ENCODE results near the gene SEPTIN1. TPM values are rescaled to one million over a fixed set of nuclear protein-coding genes. Genes with fewer than 3 reads are reported as not detected.

Gene SEPTIN1
- total RNA-seq, 1 donor from 2014 or later, result not detected

DNA sequence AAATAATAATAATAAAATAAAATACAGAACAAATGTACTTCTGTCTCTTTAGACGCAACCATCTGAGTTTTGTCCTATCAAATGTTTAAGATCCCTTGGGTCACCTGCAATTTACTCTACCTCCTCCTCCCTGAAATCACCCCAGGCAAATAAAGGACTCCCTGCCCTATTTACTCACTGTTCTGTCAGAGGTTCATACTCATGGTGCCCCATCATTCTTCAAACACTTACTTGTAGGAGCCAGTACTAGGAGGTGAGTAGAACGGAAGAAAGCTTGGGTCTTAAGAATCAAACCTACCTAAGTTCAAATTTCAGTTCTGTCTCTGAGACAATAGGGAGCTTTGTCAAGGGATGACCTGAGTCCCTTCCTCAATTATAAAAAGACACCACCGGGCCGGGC, 15.8 kb downstream of the SEPTIN1 start:
- intact Hi-C loops (cut with DNase I), result no loop called here
- no peaks in the 10 kb centered on the region for H3K9me3 ChIP-seq
- H3K4me1 ChIP-seq, result peaks cover 13 to 25% of the 10 kb centered on the region in 2 donors
- TF ChIP-seq, protein P1, sequence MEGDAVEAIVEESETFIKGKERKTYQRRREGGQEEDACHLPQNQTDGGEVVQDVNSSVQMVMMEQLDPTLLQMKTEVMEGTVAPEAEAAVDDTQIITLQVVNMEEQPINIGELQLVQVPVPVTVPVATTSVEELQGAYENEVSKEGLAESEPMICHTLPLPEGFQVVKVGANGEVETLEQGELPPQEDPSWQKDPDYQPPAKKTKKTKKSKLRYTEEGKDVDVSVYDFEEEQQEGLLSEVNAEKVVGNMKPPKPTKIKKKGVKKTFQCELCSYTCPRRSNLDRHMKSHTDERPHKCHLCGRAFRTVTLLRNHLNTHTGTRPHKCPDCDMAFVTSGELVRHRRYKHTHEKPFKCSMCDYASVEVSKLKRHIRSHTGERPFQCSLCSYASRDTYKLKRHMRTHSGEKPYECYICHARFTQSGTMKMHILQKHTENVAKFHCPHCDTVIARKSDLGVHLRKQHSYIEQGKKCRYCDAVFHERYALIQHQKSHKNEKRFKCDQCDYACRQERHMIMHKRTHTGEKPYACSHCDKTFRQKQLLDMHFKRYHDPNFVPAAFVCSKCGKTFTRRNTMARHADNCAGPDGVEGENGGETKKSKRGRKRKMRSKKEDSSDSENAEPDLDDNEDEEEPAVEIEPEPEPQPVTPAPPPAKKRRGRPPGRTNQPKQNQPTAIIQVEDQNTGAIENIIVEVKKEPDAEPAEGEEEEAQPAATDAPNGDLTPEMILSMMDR (IDR thresholded peaks at IDR 0.05), result no peak
- no peak overlapping the region for H3K27ac ChIP-seq
- DNase-seq (ENCODE audit: low spot score in 2 of 2), result no peak
- peaks cover 24 to 28% of the 10 kb centered on the region in 2 donors for H3K36me3 ChIP-seq
- peak overlapping the region in 1 of 2 donors; percentile 82 for H3K4me3 ChIP-seq
- H3K27me3 ChIP-seq, result no peaks in the 10 kb centered on the region

DNA sequence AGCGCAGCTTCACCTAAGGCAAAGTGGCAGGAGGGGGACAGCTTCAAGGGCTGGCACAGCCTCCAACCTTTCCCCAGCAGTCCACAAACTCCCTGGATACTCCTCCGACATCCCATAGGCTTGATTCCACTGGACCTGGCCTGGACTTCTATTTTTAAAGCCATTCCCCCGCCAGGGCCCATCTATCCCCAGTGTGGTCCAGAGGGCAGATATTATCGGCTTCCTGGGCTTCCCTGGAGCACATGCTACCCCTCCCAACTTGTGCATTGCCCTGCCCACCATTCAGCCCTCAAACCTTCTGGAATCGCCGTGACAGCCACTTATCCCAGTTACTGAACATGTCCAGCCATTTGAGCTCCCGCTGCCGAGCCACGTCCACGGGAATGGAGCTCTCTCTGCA, 17.2 kb downstream of the SEPTIN1 start:
- intact Hi-C loops (cut with DNase I), result no loop called here
- no peak overlapping the region for H3K4me3 ChIP-seq
- no peak for DNase-seq (ENCODE audit: low spot score in 2 of 2)
- peaks cover 13 to 21% of the 10 kb centered on the region in 2 donors for H3K4me1 ChIP-seq
- no peaks in the 10 kb centered on the region for H3K9me3 ChIP-seq
- no peak overlapping the region for H3K27ac ChIP-seq
- TF ChIP-seq, protein P1 (IDR thresholded peaks at IDR 0.05), result no peak
- peaks cover 24 to 31% of the 10 kb centered on the region in 2 donors for H3K36me3 ChIP-seq
- no peaks in the 10 kb centered on the region for H3K27me3 ChIP-seq

DNA sequence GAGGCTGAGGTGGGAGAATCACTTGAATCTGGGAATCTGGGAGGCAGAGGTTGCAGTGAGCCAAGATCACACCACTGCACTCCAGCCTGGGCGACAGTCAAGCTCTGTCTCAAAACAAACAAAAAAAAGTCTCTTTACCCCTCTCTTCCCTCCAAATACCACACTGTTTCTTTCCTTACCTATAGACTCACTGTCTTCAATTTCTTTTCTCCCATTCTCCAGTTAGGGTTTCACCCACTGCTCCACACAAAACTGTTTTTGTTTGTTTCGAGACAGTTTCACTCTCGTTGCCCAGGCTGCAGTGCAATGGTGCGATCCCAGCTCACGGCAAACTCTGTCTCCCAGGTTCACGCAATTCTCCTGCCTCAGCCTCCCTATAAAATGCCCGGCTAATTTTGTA, 21.2 kb downstream of the SEPTIN1 start:
- TF ChIP-seq, protein P1 (IDR thresholded peaks at IDR 0.05), result no peak
- DNase-seq (ENCODE audit: low spot score in 2 of 2), result no peak
- intact Hi-C loops (cut with DNase I), result no loop called here
- H3K36me3 ChIP-seq, result peaks cover 40 to 60% of the 10 kb centered on the region in 2 donors
- H3K9me3 ChIP-seq, result no peaks in the 10 kb centered on the region
- H3K27me3 ChIP-seq, result no peaks in the 10 kb centered on the region
- H3K4me3 ChIP-seq, result no peak overlapping the region
- H3K4me1 ChIP-seq, result peaks cover 0 to 7% of the 10 kb centered on the region in 2 donors
- no peak overlapping the region for H3K27ac ChIP-seq

DNA sequence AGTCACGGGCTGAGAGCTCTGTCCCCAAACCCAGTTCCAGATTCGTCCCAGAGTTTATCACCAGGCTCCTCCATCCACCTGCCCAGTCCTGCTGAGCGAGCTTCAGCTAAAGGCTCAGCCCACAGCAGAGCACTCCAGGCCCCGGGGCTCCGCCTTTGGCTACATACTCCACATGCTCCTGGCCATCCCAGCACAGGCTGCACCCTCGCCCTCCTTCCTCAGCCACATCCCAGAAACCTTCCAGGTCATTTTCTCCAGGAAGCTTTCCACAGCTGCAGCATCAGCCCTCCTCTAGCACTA, 22.5 kb downstream of the SEPTIN1 start:
- Histone ChIP-seq H3K36me3 (peaks cover 34 to 49% of the 10 kb centered on the region in 2 donors), H3K4me3 (no peak overlapping the region), H3K9me3 (no peaks in the 10 kb centered on the region), H3K4me1 (peaks cover 0 to 13% of the 10 kb centered on the region in 2 donors), H3K27me3 (no peaks in the 10 kb centered on the region), H3K27ac (no peak overlapping the region)
- intact Hi-C loops (cut with DNase I), result loop anchor here (5.0 kb wide), 1 partner anchor 167 kb away; the partner anchor contains the start of gene ZNF768
- no peak for DNase-seq (ENCODE audit: low spot score in 2 of 2)
- TF ChIP-seq, protein P1 (IDR thresholded peaks at IDR 0.05), result no peak

DNA sequence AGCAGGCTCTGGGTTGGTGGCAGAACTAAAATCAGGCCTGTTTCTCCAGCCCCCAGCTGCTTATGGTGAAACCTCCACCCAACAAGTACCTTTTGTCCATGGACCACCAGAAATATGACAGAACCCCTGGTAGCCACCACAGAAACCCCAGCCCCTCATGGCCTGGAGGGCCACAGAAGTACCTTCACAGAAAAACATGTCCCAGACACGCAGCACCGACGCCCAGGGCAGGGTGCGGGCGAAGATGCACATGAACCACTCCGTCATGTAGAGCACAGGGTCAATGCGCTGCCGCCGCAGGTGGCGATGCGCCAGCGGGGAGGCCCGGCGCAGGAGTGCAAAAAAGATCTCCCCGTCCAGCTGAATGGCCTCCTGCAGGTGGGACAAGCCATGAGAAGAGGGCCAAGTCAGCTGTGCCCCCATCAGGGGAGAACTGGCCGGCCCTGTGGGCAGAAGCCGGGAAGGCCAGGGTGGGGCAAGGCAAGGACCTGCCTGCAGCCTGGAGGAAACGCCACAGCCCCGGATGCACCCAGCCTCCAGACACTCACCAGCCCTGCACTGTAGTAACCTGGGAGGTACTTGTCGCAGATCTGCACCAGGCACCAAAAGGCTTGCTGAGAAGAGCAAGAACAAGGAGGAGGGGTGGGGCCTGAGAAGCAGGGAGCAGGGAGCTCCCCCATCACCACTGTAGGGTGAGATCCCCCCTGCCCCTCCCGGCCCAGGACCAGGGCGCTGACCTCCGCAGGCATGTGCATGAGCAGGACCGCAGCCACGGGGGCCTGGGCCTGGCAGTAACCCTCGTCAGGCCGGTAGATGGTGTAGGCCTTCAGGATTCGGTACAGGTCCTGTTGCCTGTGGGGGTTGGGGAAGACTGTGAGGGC, 23.1 kb downstream of the SEPTIN1 start:
- Histone ChIP-seq H3K27me3 (no peaks in the 10 kb centered on the region), H3K4me1 (peaks cover 0 to 16% of the 10 kb centered on the region in 2 donors), H3K36me3 (peaks cover 30 to 43% of the 10 kb centered on the region in 2 donors), H3K27ac (no peak overlapping the region), H3K4me3 (no peak overlapping the region), H3K9me3 (no peaks in the 10 kb centered on the region)
- no peak for DNase-seq (ENCODE audit: low spot score in 2 of 2)
- intact Hi-C loops (cut with DNase I), result loop anchor here (5.0 kb wide), 1 partner anchor 168 kb away; the partner anchor contains the start of gene ZNF768
- TF ChIP-seq, protein P1 (IDR thresholded peaks at IDR 0.05), result no peak
